Glutamatergic neuron (in vitro differentiated cells): ENCODE measurements around the gene DCP2. TPM values are rescaled to one million over a fixed set of nuclear protein-coding genes. Genes with fewer than 3 reads are reported as not detected.

ENCODE experiments used
- DNase-seq: peaks from one replicate; pipeline ENCODE4 v3.0.0; 2022
- H3K27ac Mint-ChIP-seq: one replicate; pipeline ENCODE4 v1.8.0; 2020; ENCODE audit warnings: mild to moderate bottlenecking, mixed read lengths, inconsistent platforms; ENCODE audit not compliant: unreplicated experiment
- H3K27me3 Mint-ChIP-seq: one replicate; pipeline ENCODE4 v1.8.0; 2020; ENCODE audit warnings: mild to moderate bottlenecking, moderate library complexity, mixed read lengths, inconsistent platforms; ENCODE audit not compliant: unreplicated experiment
- H3K36me3 Mint-ChIP-seq: one replicate; pipeline ENCODE4 v1.8.0; 2020; ENCODE audit warnings: mild to moderate bottlenecking, mixed read lengths, inconsistent platforms; ENCODE audit not compliant: unreplicated experiment
- H3K4me1 Mint-ChIP-seq: one replicate; pipeline ENCODE4 v1.8.0; 2020; ENCODE audit warnings: mild to moderate bottlenecking, low read depth, mixed read lengths, inconsistent platforms; ENCODE audit not compliant: unreplicated experiment
- H3K4me3 Mint-ChIP-seq: one replicate; pipeline ENCODE4 v1.8.0; 2020; ENCODE audit warnings: mild to moderate bottlenecking, mixed read lengths, inconsistent platforms; ENCODE audit not compliant: unreplicated experiment
- H3K9me3 Mint-ChIP-seq: one replicate; pipeline ENCODE4 v1.8.0; 2020; ENCODE audit warnings: mild to moderate bottlenecking, moderate library complexity, mixed read lengths, inconsistent platforms; ENCODE audit not compliant: unreplicated experiment
- total RNA-seq: library from RNA; stranded (reverse); fragmentation: NEBNext Ultra II Directional; extraction: Animal tissue kit (Norgen Biotek cat#: 25700); gene quantifications from one replicate; pipeline ENCODE4 v1.2.1, GENCODE V29; 2021; ENCODE audit not compliant: unreplicated experiment
- TF ChIP-seq, protein P1 (sequence below): fragments of 200-600 bp; sonication (generic); IDR thresholded peaks from one replicate; pipeline ENCODE4 v1.5.0; 2021; ENCODE audit not compliant: partially characterized antibody, unreplicated experiment

DCP2 gene
- total RNA-seq, 1 donor from 2014 or later = 117 TPM

DNA sequence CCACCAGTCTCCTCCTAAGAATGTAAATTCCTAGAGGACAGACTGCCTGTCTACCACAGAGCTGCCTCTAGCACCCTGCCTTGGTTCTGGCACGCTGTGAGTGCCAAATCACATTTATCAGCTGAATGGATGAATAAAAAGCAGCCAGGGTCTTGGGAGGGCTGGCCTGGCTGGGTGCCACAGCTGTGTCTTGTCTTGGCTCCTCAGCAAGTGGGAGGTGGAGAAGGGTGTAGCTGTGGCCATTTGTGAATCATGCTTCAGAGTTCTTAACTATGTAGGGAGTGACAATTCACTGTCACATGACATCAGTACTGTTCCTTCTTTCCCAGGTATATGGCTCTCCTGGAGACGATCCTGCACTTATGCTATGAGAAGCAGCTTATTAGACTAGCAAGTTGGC lies 70.6 kb downstream of the DCP2 start:
- DNase-seq = no peak
- Mint-ChIP-seq H3K4me3 (no peak overlapping the region), H3K27ac (no peak overlapping the region), H3K9me3 (peaks cover 9% of the 10 kb centered on the region), H3K36me3 (peaks cover 4% of the 10 kb centered on the region), H3K4me1 (peaks cover 10% of the 10 kb centered on the region), H3K27me3 (peaks cover 3% of the 10 kb centered on the region)
- TF ChIP-seq, protein P1, sequence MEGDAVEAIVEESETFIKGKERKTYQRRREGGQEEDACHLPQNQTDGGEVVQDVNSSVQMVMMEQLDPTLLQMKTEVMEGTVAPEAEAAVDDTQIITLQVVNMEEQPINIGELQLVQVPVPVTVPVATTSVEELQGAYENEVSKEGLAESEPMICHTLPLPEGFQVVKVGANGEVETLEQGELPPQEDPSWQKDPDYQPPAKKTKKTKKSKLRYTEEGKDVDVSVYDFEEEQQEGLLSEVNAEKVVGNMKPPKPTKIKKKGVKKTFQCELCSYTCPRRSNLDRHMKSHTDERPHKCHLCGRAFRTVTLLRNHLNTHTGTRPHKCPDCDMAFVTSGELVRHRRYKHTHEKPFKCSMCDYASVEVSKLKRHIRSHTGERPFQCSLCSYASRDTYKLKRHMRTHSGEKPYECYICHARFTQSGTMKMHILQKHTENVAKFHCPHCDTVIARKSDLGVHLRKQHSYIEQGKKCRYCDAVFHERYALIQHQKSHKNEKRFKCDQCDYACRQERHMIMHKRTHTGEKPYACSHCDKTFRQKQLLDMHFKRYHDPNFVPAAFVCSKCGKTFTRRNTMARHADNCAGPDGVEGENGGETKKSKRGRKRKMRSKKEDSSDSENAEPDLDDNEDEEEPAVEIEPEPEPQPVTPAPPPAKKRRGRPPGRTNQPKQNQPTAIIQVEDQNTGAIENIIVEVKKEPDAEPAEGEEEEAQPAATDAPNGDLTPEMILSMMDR = no peak

GRCh38 chr5:113047733-113048652 lies 71.4 kb downstream of the DCP2 start:
- Mint-ChIP-seq H3K4me1 (peaks cover 7% of the 10 kb centered on the region), H3K27me3 (peaks cover 2% of the 10 kb centered on the region), H3K27ac (no peak overlapping the region), H3K36me3 (peaks cover 4% of the 10 kb centered on the region), H3K4me3 (no peak overlapping the region), H3K9me3 (peaks cover 9% of the 10 kb centered on the region)
- TF ChIP-seq, protein P1 = no peak
- no peak for DNase-seq

GRCh38 chr5:113048931-113049330 lies 72.3 kb downstream of the DCP2 start:
- H3K27me3 Mint-ChIP-seq = peaks cover 2% of the 10 kb centered on the region
- DNase-seq = no peak
- TF ChIP-seq, protein P1 = no peak
- H3K4me3 Mint-ChIP-seq = no peak overlapping the region
- H3K9me3 Mint-ChIP-seq = peaks cover 10% of the 10 kb centered on the region
- H3K27ac Mint-ChIP-seq = no peak overlapping the region
- H3K4me1 Mint-ChIP-seq = peaks cover 3% of the 10 kb centered on the region
- peaks cover 4% of the 10 kb centered on the region for H3K36me3 Mint-ChIP-seq

DNA sequence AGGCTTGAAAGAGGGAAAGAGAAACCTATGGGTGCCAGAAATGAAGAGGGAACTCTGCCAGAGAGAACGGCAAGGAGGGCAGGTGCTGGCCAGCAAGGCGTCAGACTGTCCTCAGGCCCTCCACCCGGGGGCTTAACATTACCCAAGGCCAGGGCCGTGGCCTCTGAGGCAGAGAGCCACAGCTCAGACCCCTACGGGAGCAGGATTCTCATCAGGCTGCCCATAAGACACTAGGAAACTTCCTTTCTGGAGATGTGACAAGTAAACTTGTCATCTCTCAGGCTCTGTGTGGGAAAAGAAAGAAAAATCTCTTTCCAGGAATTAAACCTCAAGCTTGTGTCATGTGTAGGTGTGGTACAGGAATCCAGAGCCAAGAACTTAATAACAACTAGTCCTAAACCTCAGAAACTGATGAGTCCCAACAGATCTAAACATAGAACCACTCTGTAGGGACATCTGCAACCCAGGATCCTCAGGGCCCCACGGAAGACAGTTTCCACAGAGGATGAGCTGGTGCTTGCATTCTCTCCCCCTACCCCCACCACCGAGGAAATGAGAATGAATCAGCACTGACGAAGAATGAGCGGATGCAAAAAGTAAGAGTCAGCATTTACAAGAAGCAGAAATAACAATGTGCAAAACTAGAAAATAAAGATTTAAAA lies 74.3 kb downstream of the DCP2 start:
- Mint-ChIP-seq H3K27ac (no peak overlapping the region), H3K4me3 (no peak overlapping the region), H3K27me3 (peaks cover 2% of the 10 kb centered on the region), H3K4me1 (peaks cover 2% of the 10 kb centered on the region), H3K36me3 (no peaks in the 10 kb centered on the region), H3K9me3 (peaks cover 7% of the 10 kb centered on the region)
- no peak for DNase-seq
- TF ChIP-seq, protein P1 = no peak
